OCI-LY1 (cell line): ENCODE measurements around the gene SLC2A9.

Experiments
- H2AFZ ChIP-seq: fragments of 200-600 bp; sonication (generic), shearing (Covaris generic); 2 replicates; pipeline ENCODE4 v1.6.0; 2014; ENCODE audit warnings: antibody characterized with exemption, mild to moderate bottlenecking, low read length
- H3F3A ChIP-seq: fragments of 200-600 bp; sonication (generic), shearing (Covaris generic); 2 replicates; pipeline ENCODE4 v1.6.0; 2014; ENCODE audit warnings: mild to moderate bottlenecking, antibody characterized with exemption, low read length, moderate library complexity; ENCODE audit not compliant: insufficient read depth
- H3K27ac ChIP-seq: fragments of 200-600 bp; sonication (generic); 2 replicates; pipeline ENCODE4 v1.5.1; 2014; ENCODE audit warnings: low read length, mixed run types, mild to moderate bottlenecking, low read depth; ENCODE audit not compliant: poor library complexity, severe bottlenecking
- H3K27me3 ChIP-seq: fragments of 200-600 bp; sonication (generic); 2 replicates; pipeline ENCODE4 v1.6.0; 2014; ENCODE audit warnings: antibody characterized with exemption, mild to moderate bottlenecking, low read length, moderate library complexity; ENCODE audit not compliant: insufficient read depth
- H3K36me3 ChIP-seq: fragments of 200-600 bp; sonication (generic); 2 replicates; pipeline ENCODE4 v1.6.1; 2014; ENCODE audit warnings: mild to moderate bottlenecking, antibody characterized with exemption, low read length, moderate library complexity, mixed read lengths; ENCODE audit not compliant: insufficient read depth
- H3K4me1 ChIP-seq: fragments of 200-600 bp; sonication (generic); 2 replicates; pipeline ENCODE4 v1.5.1; 2014; ENCODE audit warnings: mild to moderate bottlenecking, low read length, moderate library complexity; ENCODE audit not compliant: insufficient read depth, severe bottlenecking
- H3K4me2 ChIP-seq: fragments of 200-600 bp; sonication (generic), shearing (Covaris generic); 2 replicates; pipeline ENCODE4 v1.6.1; 2014; ENCODE audit warnings: low read length
- H3K4me3 ChIP-seq: fragments of 200-600 bp; sonication (generic); 2 replicates; pipeline ENCODE4 v1.5.1; 2014; ENCODE audit warnings: low read length, low read depth, mild to moderate bottlenecking, mixed read lengths; ENCODE audit not compliant: poor library complexity, severe bottlenecking
- H3K79me2 ChIP-seq: fragments of 200-600 bp; shearing (Covaris generic); 2 replicates; pipeline ENCODE4 v1.6.1; 2016; ENCODE audit warnings: mixed run types, low read length, mixed read lengths; ENCODE audit not compliant: insufficient read depth
- H3K9ac ChIP-seq: fragments of 200-600 bp; sonication (generic), shearing (Covaris generic); 2 replicates; pipeline ENCODE4 v1.6.1; 2014; ENCODE audit warnings: mild to moderate bottlenecking, low read length, mixed read lengths
- H3K9me2 ChIP-seq: fragments of 200-600 bp; sonication (generic), shearing (Covaris generic); 2 replicates; pipeline ENCODE4 v1.6.1; 2014; ENCODE audit warnings: low read depth, mild to moderate bottlenecking, low read length, mixed read lengths
- H3K9me3 ChIP-seq: fragments of 200-600 bp; shearing (Covaris generic); 2 replicates; pipeline ENCODE4 v1.6.1; 2014; ENCODE audit warnings: low read length, mixed read lengths
- H4K20me1 ChIP-seq: fragments of 200-600 bp; sonication (generic), shearing (Covaris generic); 2 replicates; pipeline ENCODE4 v1.6.0; 2016; ENCODE audit warnings: mild to moderate bottlenecking, low read length; ENCODE audit not compliant: insufficient read depth
- CTCF ChIP-seq: fragments of 200-600 bp; sonication (generic), shearing (Covaris generic); IDR thresholded peaks from 2 replicates; pipeline ENCODE4 v1.5.1; 2017; ENCODE audit warnings: mild to moderate bottlenecking, antibody characterized with exemption, low read length, moderate library complexity, mixed read lengths
- EZH2 ChIP-seq: fragments of 200-600 bp; sonication (generic), shearing (Covaris generic); IDR thresholded peaks from 2 replicates; pipeline ENCODE4 v1.8.0; 2017; ENCODE audit warnings: borderline replicate concordance, mixed run types, mild to moderate bottlenecking, antibody characterized with exemption, low read length, moderate library complexity, mixed read lengths

SLC2A9 gene

GRCh38 chr4:10011885-10012284, 9.4 kb downstream of the SLC2A9 start:
- Histone ChIP-seq H3F3A (no peaks in the 10 kb centered on the region), H3K4me2 (no peak overlapping the region), H3K27ac (no peak overlapping the region), H3K4me1 (no peaks in the 10 kb centered on the region), H2AFZ (no peak overlapping the region), H4K20me1 (no peaks in the 10 kb centered on the region), H3K9ac (no peak overlapping the region), H3K9me3 (no peaks in the 10 kb centered on the region), H3K9me2 (no peaks in the 10 kb centered on the region), H3K79me2 (no peaks in the 10 kb centered on the region), H3K27me3 (no peaks in the 10 kb centered on the region), H3K4me3 (no peak overlapping the region), H3K36me3 (no peaks in the 10 kb centered on the region)
- TF ChIP-seq CTCF = no peak
- TF ChIP-seq EZH2 = no peak

GRCh38 chr4:10011277-10011676, 10.0 kb downstream of the SLC2A9 start:
- no peaks in the 10 kb centered on the region for H3K4me1 ChIP-seq
- no peaks in the 10 kb centered on the region for H3F3A ChIP-seq
- H3K27me3 ChIP-seq = no peaks in the 10 kb centered on the region
- no peaks in the 10 kb centered on the region for H3K36me3 ChIP-seq
- no peak overlapping the region for H3K4me2 ChIP-seq
- H3K79me2 ChIP-seq = no peaks in the 10 kb centered on the region
- TF ChIP-seq EZH2 (no peak), CTCF (no peak)
- no peak overlapping the region for H3K9ac ChIP-seq
- H3K9me2 ChIP-seq = no peaks in the 10 kb centered on the region
- no peaks in the 10 kb centered on the region for H3K9me3 ChIP-seq
- H3K4me3 ChIP-seq = no peak overlapping the region
- H4K20me1 ChIP-seq = no peaks in the 10 kb centered on the region
- H2AFZ ChIP-seq = no peak overlapping the region
- H3K27ac ChIP-seq = no peak overlapping the region

DNA sequence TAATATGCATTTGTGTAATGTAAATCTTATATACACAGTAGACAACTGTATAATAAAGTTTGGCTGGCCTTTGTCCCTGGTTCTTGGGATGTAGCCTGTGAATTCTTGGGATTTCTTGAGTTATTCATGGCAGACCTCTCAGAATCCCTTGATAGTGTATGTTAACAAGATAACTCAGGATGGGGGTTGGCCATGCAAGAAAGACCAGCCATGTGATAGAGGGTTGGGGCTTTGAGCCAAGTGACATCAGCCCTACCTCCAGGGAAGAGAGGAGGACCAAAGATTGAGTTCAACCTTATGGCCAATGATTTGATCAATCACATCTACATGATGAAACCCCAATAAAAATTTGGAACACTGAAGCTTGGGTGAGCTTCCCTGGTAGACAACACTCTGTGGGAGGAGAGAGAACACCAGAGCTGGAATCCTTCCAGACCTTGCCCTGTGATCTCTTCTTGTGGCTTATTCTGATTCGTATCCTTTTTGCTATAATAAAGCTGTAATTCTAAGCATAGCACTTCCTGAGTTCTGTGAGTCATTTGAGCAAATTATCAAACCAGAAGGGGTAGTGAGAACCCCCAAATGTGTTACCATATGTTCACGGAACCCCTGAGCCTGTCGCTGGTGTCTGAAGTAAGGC, 11.3 kb downstream of the SLC2A9 start:
- no peak for TF ChIP-seq EZH2
- no peak for TF ChIP-seq CTCF
- Histone ChIP-seq H3K9ac (no peak overlapping the region), H3K9me2 (no peaks in the 10 kb centered on the region), H3K4me3 (no peak overlapping the region), H4K20me1 (no peaks in the 10 kb centered on the region), H3K9me3 (no peaks in the 10 kb centered on the region), H3K27me3 (no peaks in the 10 kb centered on the region), H3K36me3 (no peaks in the 10 kb centered on the region), H3K4me2 (no peak overlapping the region), H2AFZ (no peak overlapping the region), H3F3A (no peaks in the 10 kb centered on the region), H3K79me2 (no peaks in the 10 kb centered on the region), H3K4me1 (no peaks in the 10 kb centered on the region), H3K27ac (no peak overlapping the region)
